Spleen (tissue), 7 donors: ENCODE data around the gene ANKRD60.

Experiments used
- POLR2A ChIP-seq, 3 donors: fragments of 450-650 bp; IDR thresholded peaks; one replicate each; pipeline ENCODE4 v1.5.1; 2017; ENCODE audit warnings: antibody characterized with exemption in 3 of 3, mild to moderate bottlenecking in 1 of 3
- POLR2AphosphoS5 ChIP-seq, 3 donors: sonication (generic); formaldehyde crosslinking; IDR thresholded peaks; one replicate each; pipeline ENCODE4 v1.5.1; 2017; ENCODE audit warnings: antibody characterized with exemption in 3 of 3
- TF ChIP-seq, protein P1 (sequence below), 11 experiments: fragments of 200-600 bp in 7 of 11; fragments of 450-650 bp in 4 of 11; sonication (generic) in 4 of 11; IDR thresholded peaks in 8 of 11; conservative IDR thresholded peaks in 3 of 11; 1 replicate in 7 of 11; 2 replicates in 4 of 11; pipeline versions ENCODE4 v1.4.0 to v1.8.0; 2016 to 2021; ENCODE audit warnings: antibody characterized with exemption in 11 of 11, inconsistent platforms in 4 of 11, mild to moderate bottlenecking in 1 of 11
- donor health status: DM: no; HTN: no; CAD: no; lungs with moderate emphysema.
- donor health status: DM: no; HTN: no; CAD: no.
- donor health status: DM: no; HTN: no; CAD: no.

DNA sequence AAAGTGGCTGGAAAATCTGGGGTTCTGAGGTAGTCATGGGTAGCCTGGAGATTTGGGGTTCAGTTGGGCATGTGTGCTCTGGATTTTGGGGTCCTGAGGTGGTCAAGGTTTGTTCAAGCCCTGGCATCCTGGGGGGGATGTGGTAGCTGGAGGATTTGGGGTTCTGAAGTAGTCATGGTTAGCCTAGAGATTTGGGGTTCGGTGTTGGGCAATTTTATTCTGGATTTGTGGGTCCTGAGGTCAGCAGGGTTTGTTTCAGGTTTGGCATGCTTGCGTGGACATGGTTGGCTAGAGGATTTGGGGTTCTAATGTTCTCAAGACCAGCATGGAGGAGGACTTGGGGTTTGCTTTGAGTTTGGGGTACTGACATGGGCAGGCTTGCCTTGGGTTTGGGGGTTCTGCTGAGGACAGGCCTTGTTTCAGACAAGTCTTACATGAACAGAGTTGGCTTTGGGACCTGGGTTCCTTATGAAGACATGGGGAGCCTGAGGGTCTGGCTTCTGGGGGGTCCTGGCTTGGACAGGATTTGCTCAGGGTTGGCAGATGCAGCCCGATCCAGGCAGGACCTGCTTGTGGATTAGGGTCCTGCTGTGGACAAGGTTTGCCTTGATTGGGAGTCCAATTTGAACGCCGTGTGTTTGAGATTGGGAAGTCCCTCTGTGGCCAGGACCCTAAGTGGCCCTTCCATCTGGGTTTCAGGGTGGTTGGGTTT is 906 bp downstream of the ANKRD60 start:
- TF ChIP-seq, protein P1, sequence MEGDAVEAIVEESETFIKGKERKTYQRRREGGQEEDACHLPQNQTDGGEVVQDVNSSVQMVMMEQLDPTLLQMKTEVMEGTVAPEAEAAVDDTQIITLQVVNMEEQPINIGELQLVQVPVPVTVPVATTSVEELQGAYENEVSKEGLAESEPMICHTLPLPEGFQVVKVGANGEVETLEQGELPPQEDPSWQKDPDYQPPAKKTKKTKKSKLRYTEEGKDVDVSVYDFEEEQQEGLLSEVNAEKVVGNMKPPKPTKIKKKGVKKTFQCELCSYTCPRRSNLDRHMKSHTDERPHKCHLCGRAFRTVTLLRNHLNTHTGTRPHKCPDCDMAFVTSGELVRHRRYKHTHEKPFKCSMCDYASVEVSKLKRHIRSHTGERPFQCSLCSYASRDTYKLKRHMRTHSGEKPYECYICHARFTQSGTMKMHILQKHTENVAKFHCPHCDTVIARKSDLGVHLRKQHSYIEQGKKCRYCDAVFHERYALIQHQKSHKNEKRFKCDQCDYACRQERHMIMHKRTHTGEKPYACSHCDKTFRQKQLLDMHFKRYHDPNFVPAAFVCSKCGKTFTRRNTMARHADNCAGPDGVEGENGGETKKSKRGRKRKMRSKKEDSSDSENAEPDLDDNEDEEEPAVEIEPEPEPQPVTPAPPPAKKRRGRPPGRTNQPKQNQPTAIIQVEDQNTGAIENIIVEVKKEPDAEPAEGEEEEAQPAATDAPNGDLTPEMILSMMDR (IDR thresholded peaks at IDR 0.05 in 8 of 11, conservative IDR thresholded peaks at IDR 0.05 in 3 of 11) = no peak
- no peak for TF ChIP-seq POLR2A (IDR thresholded peaks at IDR 0.05)
- no peak for TF ChIP-seq POLR2AphosphoS5 (IDR thresholded peaks at IDR 0.05)
